Mononuclear cell (primary cell): ENCODE data around the gene AKAP12. TPM values are rescaled to one million over a fixed set of nuclear protein-coding genes. Genes with fewer than 3 reads are reported as not detected.

ENCODE experiments used
- H3K27me3 ChIP-seq: 2 replicates; pipeline ENCODE4 v1.6.0; 2011; ENCODE audit warnings: low read length, control low read depth; ENCODE audit not compliant: insufficient read depth
- H3K4me1 ChIP-seq: 2 replicates; pipeline ENCODE4 v1.5.1; 2011; ENCODE audit warnings: mild to moderate bottlenecking, low read length, control low read depth; ENCODE audit not compliant: insufficient read depth
- H3K4me3 ChIP-seq: 2 replicates; pipeline ENCODE4 v1.5.1; 2011; ENCODE audit warnings: mild to moderate bottlenecking, low read length, moderate library complexity
- H3K9me3 ChIP-seq: 2 replicates; pipeline ENCODE4 v1.5.1; 2011; ENCODE audit warnings: low read depth, mild to moderate bottlenecking, control low read depth, low read length
- total RNA-seq: library from RNA; depleted of rRNA; stranded (reverse); fragments of >200 nt; gene quantifications from one replicate; pipeline ENCODE4 v1.2.3, GENCODE V29; 2012

The AKAP12 gene
- total RNA-seq, 1 donor, result 0.31 TPM

DNA sequence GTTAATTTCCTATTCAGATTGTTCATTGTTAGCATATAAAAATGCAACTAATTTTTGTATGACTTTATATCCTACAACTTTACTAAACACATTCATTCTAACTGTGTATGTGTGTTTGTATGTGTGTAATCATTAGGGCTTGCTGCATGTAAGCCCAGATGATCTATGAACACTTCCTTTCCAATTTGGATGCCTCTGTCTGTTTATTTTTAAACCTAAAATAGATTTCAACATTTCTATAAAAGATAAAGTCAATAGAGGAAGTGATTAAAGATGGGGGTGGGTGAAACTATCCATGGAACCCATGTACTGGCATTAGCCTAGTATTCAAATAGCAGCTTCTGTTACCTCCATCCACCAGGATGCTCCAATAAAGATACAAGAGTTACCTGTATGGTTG is 15.7 kb upstream of the AKAP12 start:
- no peaks in the 10 kb centered on the region for H3K27me3 ChIP-seq
- no peak overlapping the region for H3K4me3 ChIP-seq
- H3K4me1 ChIP-seq, result no peaks in the 10 kb centered on the region
- H3K9me3 ChIP-seq, result no peaks in the 10 kb centered on the region

DNA sequence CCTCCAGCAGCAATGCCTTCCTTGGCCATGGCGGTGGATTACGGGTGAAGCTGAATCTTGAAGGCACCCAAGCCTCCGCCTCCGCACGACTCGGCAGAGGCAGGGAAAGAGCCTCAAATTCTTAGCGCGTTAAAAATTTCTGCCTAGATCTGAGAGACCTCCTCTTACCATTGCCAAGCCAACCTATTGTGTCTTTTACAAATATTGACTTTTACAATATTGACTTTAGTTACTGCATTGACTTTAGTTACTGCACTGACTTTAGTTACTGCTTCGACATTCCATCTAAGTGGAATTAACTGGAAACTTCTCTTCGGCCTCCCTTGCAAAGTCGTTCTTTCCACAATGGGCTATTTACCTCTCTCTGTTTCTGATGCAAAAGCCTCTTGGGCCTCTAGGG is 13.8 kb upstream of the AKAP12 start:
- Histone ChIP-seq H3K4me1 (no peaks in the 10 kb centered on the region), H3K9me3 (no peaks in the 10 kb centered on the region), H3K27me3 (no peaks in the 10 kb centered on the region), H3K4me3 (no peak overlapping the region)

DNA sequence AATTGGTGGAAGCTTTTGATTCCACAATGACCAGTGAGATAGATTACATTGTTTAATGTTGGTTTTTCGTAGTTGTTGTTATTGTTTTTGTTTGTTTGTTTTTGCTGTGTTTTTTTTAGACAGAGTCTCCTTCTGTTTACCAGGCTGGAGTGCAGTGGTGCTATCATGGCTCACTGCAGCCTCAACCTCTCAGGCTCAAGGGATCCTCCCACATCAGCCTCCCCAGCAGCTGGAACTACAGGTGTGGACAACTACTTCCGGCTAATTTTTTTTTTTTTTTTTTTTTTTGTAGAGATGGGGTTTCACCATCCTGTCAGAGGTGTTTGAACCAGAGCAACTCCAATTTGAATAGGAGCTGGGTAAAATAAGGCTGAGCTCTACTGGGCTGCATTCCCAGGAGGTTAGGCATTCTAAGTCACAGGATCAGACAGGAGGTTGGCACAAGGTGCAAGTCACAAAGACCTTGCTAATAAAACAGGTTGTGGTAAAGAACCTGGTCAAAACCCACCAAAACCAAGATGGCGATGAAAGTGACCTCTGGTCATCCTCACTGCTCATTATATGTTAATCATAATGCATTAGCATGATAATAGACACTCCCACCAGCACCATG is 10.9 kb upstream of the AKAP12 start:
- Histone ChIP-seq H3K4me1 (no peaks in the 10 kb centered on the region), H3K9me3 (no peaks in the 10 kb centered on the region), H3K4me3 (no peak overlapping the region), H3K27me3 (no peaks in the 10 kb centered on the region)

DNA sequence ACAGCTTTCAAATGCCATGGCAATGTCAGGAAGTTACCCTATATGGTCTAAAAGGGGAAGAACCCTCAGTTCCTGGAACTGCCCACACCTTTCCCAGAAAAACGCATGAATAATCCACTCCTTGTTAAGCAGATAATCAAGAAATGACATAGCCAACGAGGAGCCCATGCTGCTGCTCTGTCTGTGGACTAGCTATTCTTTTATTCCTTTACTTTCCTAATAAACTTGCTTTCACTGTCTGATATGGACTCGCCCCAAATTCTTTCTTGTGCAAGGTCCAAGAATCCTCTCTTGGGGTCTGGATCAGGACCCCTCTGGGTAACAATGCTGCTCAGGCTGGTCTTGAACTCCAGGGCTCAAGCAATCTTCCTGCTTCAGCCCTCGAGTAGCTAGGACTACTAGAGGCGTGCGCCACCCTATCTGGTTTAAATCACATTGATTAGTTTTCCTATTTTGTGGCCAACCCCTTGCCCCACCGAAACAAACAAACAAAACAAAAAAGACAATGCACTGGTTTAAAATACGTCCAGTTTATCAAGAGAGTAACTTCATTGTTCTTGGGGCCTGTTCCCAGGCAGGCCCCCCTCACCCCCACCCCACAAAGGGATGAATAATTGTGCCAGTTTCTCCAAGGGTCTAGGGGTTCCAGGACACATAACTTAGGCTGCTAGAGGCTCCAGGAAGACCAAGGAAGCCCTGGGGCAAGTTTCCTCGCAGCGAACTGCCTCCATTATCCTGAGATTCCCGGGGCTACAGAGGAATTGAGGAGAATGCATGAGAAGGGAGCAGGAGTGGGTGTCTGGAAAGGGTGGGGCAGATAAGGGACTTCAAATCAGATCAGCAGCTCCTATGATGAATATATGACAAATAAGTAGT is 10.1 kb upstream of the AKAP12 start:
- H3K9me3 ChIP-seq, result no peaks in the 10 kb centered on the region
- H3K27me3 ChIP-seq, result no peaks in the 10 kb centered on the region
- H3K4me1 ChIP-seq, result no peaks in the 10 kb centered on the region
- no peak overlapping the region for H3K4me3 ChIP-seq

DNA sequence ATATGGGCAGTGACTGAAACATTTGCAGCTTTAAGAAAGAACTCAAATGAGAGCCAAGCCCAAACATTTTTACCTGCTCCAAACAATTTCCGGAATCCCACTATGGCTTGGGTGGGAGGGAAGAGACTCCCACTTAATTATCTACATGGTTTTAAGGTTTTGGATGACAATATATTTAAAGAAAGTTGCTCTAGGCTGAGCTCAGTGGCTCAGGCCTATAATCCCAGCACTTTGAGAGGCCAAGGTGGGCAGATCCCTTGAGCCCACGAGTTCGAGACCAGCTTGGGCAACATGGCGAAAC is 9.5 kb upstream of the AKAP12 start:
- no peaks in the 10 kb centered on the region for H3K9me3 ChIP-seq
- no peaks in the 10 kb centered on the region for H3K4me1 ChIP-seq
- no peaks in the 10 kb centered on the region for H3K27me3 ChIP-seq
- no peak overlapping the region for H3K4me3 ChIP-seq

DNA sequence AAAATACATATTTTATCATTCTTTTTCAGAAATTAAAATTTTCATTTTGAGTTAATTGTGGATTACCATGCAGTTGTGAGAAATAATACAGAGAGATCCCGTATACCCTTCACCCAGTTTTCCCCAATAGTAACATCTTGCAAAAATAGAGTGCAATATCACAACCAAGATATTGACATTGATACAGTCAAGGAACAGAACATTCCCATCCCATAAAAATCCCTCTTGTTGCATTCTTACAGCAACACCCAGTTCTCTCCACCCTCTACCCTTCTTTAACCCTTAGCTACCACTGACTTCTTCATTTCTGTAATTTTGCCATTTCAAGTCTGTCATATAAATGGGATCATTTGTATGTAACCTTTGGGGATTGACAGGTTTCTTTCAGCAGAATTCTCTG is 6.9 kb upstream of the AKAP12 start:
- Histone ChIP-seq H3K9me3 (no peaks in the 10 kb centered on the region), H3K27me3 (peaks cover 8% of the 10 kb centered on the region), H3K4me1 (no peaks in the 10 kb centered on the region), H3K4me3 (no peak overlapping the region)

DNA sequence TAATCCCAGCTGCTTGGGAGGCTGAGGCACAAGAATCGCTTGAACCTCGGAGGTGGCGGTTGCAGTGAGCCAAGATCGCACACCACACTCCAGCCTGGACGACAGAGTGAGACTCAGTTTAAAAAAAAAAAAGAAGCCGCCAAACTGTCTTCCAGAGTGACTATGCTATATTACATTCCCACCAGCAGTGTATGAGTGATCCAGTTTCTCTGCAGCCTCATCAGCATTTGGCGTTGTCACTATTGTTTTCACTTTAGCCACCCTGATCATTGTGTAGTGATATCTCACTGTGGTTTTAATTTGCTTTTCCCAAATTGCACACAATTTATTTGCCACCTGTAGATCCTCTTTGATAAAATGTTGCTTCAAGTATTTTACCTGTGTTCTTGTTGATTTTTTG is 6.0 kb upstream of the AKAP12 start:
- Histone ChIP-seq H3K9me3 (no peaks in the 10 kb centered on the region), H3K4me3 (no peak overlapping the region), H3K27me3 (peaks cover 14% of the 10 kb centered on the region), H3K4me1 (no peaks in the 10 kb centered on the region)

DNA sequence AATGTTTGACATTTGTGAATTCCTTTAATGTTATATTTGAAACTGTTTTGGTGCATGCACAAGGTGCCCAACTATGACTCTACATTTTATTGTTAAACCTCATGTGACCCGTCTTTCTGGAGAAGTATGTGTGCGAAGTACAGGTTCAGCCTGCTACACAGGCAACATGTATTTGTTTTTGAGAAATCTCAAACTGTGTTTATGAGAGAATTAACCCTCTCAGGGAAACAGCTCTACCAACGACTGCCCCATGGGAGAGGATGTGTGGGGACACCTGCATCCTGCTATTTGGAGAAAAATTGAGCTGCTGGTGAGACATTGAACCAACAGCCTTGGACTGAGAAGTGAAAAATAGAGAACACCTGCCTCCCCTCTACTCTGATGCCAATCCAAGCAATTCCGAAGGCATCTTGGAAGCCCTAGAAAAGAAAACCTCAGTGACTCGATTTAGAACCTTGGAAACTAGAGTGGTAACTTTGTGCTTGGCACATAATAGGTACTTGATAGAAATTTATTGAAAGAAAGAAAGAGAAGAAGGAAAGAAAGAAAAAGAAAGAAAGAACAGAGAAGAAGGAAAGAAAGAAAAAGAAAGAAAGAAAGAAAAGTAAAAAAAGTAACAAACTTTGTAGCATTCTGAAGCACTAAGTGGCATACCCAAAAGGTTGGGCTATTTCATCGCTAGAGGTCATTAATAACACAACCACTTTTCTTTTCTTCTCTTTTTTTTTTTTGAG is 2.9 kb upstream of the AKAP12 start:
- H3K27me3 ChIP-seq, result peaks cover 40% of the 10 kb centered on the region
- no peaks in the 10 kb centered on the region for H3K9me3 ChIP-seq
- H3K4me1 ChIP-seq, result peaks cover 8% of the 10 kb centered on the region
- H3K4me3 ChIP-seq, result no peak overlapping the region

DNA sequence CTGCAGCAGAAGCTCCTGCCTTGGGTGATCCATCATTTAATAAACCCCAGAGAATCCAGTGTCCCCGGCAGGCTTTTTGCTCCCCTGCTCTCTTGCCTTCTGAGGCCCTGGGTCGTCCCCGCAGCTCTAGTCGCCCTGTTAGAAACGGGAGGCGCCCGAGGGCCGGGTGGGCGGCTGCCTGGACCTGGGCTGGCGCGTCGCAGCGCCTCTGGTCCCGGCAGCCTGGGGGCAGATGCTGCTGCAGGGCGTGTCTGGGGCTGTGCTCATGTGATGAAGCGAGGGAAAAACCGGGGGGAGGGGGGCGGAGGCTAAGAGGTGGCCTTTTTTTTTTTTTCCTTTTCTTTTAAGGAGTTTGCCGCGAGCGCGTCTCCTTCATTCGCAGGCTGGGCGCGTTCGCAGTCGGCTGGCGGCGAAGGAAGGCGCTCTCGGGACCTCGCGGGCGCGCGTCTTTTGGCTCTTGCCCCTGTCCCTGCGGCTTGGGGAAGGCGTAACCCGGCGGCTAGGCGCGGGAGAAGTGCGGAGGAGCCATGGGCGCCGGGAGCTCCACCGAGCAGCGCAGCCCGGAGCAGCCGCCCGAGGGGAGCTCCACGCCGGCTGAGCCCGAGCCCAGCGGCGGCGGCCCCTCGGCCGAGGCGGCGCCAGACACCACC is 394 bp downstream of the AKAP12 start:
- peak overlapping the region; percentile 19 for H3K4me3 ChIP-seq
- peaks cover 63% of the 10 kb centered on the region for H3K27me3 ChIP-seq
- peaks cover 8% of the 10 kb centered on the region for H3K4me1 ChIP-seq
- H3K9me3 ChIP-seq, result no peaks in the 10 kb centered on the region

DNA sequence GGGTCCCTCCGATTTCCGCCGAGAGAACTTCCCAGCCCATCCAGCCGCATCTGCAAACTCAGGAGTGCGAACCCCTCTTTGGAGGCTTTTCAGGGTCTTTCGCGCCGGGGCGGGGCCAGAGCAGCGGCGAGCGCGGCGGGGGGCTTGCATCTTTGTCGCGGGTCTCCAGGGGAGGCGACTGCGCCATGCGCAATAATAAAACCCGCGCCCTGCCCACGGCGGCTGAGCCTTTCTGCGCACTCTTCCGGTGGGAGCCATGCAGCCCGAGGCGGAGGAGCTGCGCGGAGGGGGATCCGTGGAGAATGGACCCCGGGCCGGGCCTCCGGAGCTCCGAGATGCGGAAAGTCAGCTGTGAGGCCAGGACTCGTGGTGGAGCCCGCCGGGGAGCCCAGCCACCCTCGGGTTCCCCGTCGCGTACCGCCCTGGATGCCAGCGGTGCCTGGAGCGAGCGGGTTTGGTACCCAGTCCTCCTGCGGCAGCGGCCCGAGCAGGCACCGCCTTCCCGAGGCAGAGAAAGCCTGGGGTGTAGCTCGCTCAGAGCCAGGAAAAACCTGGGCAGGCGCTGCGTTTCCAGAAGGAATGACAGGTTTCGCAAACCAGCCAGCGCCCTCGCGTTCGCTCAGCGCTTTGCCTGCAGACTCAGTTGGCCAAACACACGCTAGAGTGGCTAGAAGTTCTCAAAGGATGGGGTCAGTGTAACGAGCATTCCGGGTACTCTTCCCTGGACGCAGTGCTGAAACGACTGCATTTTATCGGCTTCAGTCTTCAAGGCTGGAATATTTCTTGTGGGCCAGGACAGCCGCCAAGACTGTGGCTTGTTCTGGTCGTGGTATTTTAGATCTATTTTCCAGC is 1.2 kb downstream of the AKAP12 start:
- peaks cover 8% of the 10 kb centered on the region for H3K4me1 ChIP-seq
- H3K4me3 ChIP-seq, result no peak overlapping the region
- no peaks in the 10 kb centered on the region for H3K9me3 ChIP-seq
- peaks cover 60% of the 10 kb centered on the region for H3K27me3 ChIP-seq

DNA sequence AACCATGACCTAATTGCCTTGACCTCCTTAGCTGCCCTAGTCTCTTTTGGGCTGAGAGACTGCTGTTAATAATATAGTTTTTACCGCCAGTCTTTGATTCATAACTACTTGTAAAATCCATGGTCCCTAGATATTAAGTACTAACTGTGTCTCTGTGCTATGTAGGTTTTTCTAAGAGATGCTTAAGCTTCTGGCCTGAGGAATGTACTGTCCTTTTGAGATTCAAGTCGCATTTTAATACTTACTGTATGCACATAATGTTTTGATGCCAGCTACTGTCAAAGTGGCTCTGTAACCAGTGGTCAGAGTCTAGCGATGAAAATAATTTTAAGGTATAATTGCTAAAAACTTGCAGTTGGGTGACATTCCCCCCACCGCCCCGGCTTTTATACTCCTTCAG is 2.1 kb downstream of the AKAP12 start:
- no peaks in the 10 kb centered on the region for H3K9me3 ChIP-seq
- peaks cover 58% of the 10 kb centered on the region for H3K27me3 ChIP-seq
- H3K4me1 ChIP-seq, result peaks cover 8% of the 10 kb centered on the region
- H3K4me3 ChIP-seq, result no peak overlapping the region

DNA sequence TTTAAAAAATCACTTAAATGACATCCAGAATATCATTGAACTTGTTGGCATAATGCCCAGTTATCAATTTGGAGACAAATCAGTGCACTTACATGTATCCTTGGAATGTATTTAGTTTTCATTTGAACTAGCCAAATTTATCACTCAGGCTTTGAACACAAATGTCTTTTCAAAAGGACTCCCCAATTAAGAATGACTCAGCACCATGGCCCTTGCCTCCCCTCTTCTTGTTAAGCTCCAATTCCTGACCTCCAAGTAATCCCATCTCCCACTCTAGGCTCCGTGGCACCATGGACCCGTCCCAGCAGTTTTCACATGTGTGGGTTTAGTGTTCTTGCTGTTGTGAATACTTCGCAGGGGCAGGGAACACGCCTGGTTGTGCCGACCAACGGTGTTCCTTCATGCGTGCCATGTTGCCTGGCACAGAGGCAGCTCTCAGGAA is 2.7 kb downstream of the AKAP12 start:
- Histone ChIP-seq H3K9me3 (no peaks in the 10 kb centered on the region), H3K27me3 (peaks cover 54% of the 10 kb centered on the region)

DNA sequence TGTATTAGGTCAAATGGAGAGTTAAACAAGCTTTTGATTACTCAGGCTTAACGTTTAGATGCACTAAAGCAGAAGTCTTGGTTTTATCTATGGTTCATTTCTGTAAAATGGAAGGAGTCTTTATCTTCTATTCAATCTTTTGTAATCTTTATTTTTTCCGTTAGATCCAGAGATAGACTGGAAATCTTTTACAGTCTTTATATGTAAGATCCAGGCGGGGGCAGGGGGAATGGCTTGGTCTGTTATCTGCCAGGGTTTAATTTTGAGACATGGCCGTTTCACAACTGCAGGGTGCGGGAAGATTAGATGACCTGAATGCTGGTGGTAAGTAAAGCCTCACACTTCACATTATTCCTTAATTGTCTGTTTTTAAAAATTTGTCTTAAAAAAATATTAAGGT is 3.7 kb downstream of the AKAP12 start:
- H3K4me3 ChIP-seq, result no peak overlapping the region
- H3K4me1 ChIP-seq, result peaks cover 8% of the 10 kb centered on the region
- peaks cover 52% of the 10 kb centered on the region for H3K27me3 ChIP-seq
- no peaks in the 10 kb centered on the region for H3K9me3 ChIP-seq

More for the DNA sequence above, 2.7 kb downstream of the AKAP12 start:
- peaks cover 8% of the 10 kb centered on the region for H3K4me1 ChIP-seq
- no peak overlapping the region for H3K4me3 ChIP-seq

DNA sequence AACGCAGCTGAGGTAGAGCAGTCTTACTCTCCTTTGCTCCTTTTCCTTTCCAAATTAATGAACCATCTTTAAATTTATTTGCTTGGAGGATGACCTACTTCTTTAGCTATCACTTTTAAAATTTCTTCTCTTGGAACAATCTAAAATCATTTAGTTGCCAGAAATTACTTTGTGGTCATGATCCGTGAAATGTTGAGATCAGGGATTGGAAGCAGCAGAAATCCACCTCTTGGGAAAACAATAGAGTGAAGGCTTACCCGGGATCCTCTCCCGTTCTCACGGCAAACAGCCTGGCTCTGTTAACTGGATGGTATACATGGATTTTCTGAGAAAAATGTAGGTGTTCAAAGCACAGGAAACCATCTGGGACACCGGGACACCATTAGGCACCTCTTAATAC is 7.7 kb downstream of the AKAP12 start:
- Histone ChIP-seq H3K4me1 (no peaks in the 10 kb centered on the region), H3K9me3 (no peaks in the 10 kb centered on the region), H3K27me3 (peaks cover 16% of the 10 kb centered on the region), H3K4me3 (no peak overlapping the region)
